ENCODE results near the gene SNX22.

Gene SNX22

GRCh38 chr15:64158363-64159134 lies 7.0 kb downstream of the SNX22 start:
- no peak for DNase-seq

GRCh38 chr15:64161688-64162477 lies 10.4 kb downstream of the SNX22 start:
- no peak for DNase-seq

GRCh38 chr15:64162478-64162868 lies 10.9 kb downstream of the SNX22 start:
- no peak for DNase-seq

GRCh38 chr15:64162869-64163658 lies 11.5 kb downstream of the SNX22 start, which contains the start of gene PPIB:
Gene PPIB (minus strand): TSS chr15:64163022. CDS start chr15:64162986, 36 bp downstream.
- peak; percentile 99 for DNase-seq

- DNase-seq = no peak
Measured at GRCh38 chr15:64163659-64164362, 12.3 kb downstream of the SNX22 start.

GRCh38 chr15:64164436-64164835 lies 12.9 kb downstream of the SNX22 start:
- no peak for DNase-seq

- no peak for DNase-seq
Measured at GRCh38 chr15:64166102-64166890, 14.8 kb downstream of the SNX22 start.

GRCh38 chr15:64180235-64180824 lies 28.8 kb downstream of the SNX22 start:
- DNase-seq = peak; percentile 81

GRCh38 chr15:64182859-64183370 lies 31.4 kb downstream of the SNX22 start:
- no peak for DNase-seq

- DNase-seq = no peak
Measured at GRCh38 chr15:64185146-64185911, 33.8 kb downstream of the SNX22 start.

GRCh38 chr15:64187396-64188191 lies 36.1 kb downstream of the SNX22 start:
- no peak for DNase-seq

- DNase-seq = no peak
Measured at GRCh38 chr15:64191971-64192830, 40.7 kb downstream of the SNX22 start.

- no peak for DNase-seq
Measured at GRCh38 chr15:64193971-64194370, 42.4 kb downstream of the SNX22 start.

- no peak for DNase-seq
Measured at GRCh38 chr15:64197425-64197824, 45.9 kb downstream of the SNX22 start.

GRCh38 chr15:64205202-64205601 lies 53.7 kb downstream of the SNX22 start:
- no peak for DNase-seq
